Activated CD4-positive, alpha-beta memory T cell treated with anti-CD3 and anti-CD28 coated beads, Interleukin-2, amount 10 ng/mL, durations not matched to agents 7 days and 5 days (primary cell): ENCODE results near the gene HOXC5. TPM values are rescaled to one million over a fixed set of nuclear protein-coding genes. Genes with fewer than 3 reads are reported as not detected.

Experiments
- CTCF ChIA-PET: fragments of 350-600 bp; sonication (Branson Sonifier 250); formaldehyde crosslinking; loops from one replicate; lab custom pipeline; 2021; ENCODE audit warnings: antibody characterized with exemption, inconsistent platforms; lab: Charles Lee
- POLR2A ChIA-PET: fragments of 350-600 bp; sonication (Branson Sonifier 250); formaldehyde crosslinking; loops from one replicate; lab custom pipeline; 2021; ENCODE audit warnings: antibody characterized with exemption; lab: Charles Lee
- DNase-seq: peaks from one replicate; pipeline ENCODE4 v3.0.0-alpha.2; 2020
- H3K27ac Mint-ChIP-seq: one replicate; pipeline ENCODE4 v1.8.0; 2021; ENCODE audit warnings: mild to moderate bottlenecking, mixed read lengths
- H3K27me3 Mint-ChIP-seq: one replicate; pipeline ENCODE4 v1.8.0; 2021; ENCODE audit warnings: mixed read lengths
- H3K36me3 Mint-ChIP-seq: one replicate; pipeline ENCODE4 v1.8.0; 2021; ENCODE audit warnings: low read depth, mixed read lengths
- H3K4me1 Mint-ChIP-seq: one replicate; pipeline ENCODE4 v1.8.0; 2021; ENCODE audit warnings: mixed read lengths
- H3K4me3 Mint-ChIP-seq: one replicate; pipeline ENCODE4 v1.8.0; 2021; ENCODE audit warnings: mild to moderate bottlenecking, mixed read lengths
- H3K9me3 Mint-ChIP-seq: one replicate; pipeline ENCODE4 v1.8.0; 2021; ENCODE audit warnings: mixed read lengths
- total RNA-seq, 2 experiments: library from RNA; stranded (reverse); gene quantifications; one replicate each; pipeline ENCODE4 v1.2.3, GENCODE V29; 2021

HOXC5 gene
- total RNA-seq, 2 experiments from 2014 or later = not detected

GRCh38 chr12:54027442-54027786, 5.4 kb upstream of the HOXC5 start:
- H3K4me1 Mint-ChIP-seq = peaks cover 16% of the 10 kb centered on the region
- POLR2A ChIA-PET = interaction anchor here (1.1 kb wide), 1 partner anchor 10 kb away, joined by 4 read pairs; no protein-coding TSS in a partner anchor
- no peak overlapping the region for H3K4me3 Mint-ChIP-seq
- peaks cover 88% of the 10 kb centered on the region for H3K27me3 Mint-ChIP-seq
- no peak for DNase-seq
- H3K36me3 Mint-ChIP-seq = no peaks in the 10 kb centered on the region
- no peaks in the 10 kb centered on the region for H3K9me3 Mint-ChIP-seq
- H3K27ac Mint-ChIP-seq = no peak overlapping the region
- CTCF ChIA-PET = interaction anchor here (1.0 to 1.9 kb wide), 2 partner anchors 10 to 174 kb away, joined by 4 to 8 read pairs; no protein-coding TSS in a partner anchor

GRCh38 chr12:54028314-54029201, 4.3 kb upstream of the HOXC5 start, which contains the start of gene HOXC6:
HOXC6 (plus strand) TSS chr12:54028440; CDS start chr12:54028522, 82 bp downstream.
- Mint-ChIP-seq H3K9me3 (no peaks in the 10 kb centered on the region), H3K36me3 (no peaks in the 10 kb centered on the region), H3K27ac (no peak within 1 kb of the TSS), H3K27me3 (peaks cover 88% of the 10 kb centered on the region), H3K4me1 (peaks cover 25% of the 10 kb centered on the region), H3K4me3 (no peak within 1 kb of the TSS)
- ChIA-PET CTCF (interaction anchor here (0.5 to 1.4 kb wide), 5 partner anchors 12 to 173 kb away, joined by 3 to 4 read pairs (median 3); no protein-coding TSS in a partner anchor), POLR2A (interaction anchor here (0.6 kb wide), 1 partner anchor 263 kb away, joined by 3 read pairs; no protein-coding TSS in a partner anchor)
- DNase-seq = no peak

GRCh38 chr12:54029529-54030441, 3.1 kb upstream of the HOXC5 start:
- no peaks in the 10 kb centered on the region for H3K36me3 Mint-ChIP-seq
- CTCF ChIA-PET = interaction anchor here (1.3 to 3.9 kb wide), 3 partner anchors 21 to 163 kb away, joined by 3 to 107 read pairs (median 3); partner anchors contain the start of gene SMUG1
- no peak for DNase-seq
- H3K4me3 Mint-ChIP-seq = no peak overlapping the region
- H3K9me3 Mint-ChIP-seq = no peaks in the 10 kb centered on the region
- peaks cover 84% of the 10 kb centered on the region for H3K27me3 Mint-ChIP-seq
- H3K27ac Mint-ChIP-seq = no peak overlapping the region
- peaks cover 29% of the 10 kb centered on the region for H3K4me1 Mint-ChIP-seq
- POLR2A ChIA-PET = no interaction called here

GRCh38 chr12:54030442-54030801, 2.4 kb upstream of the HOXC5 start:
- Mint-ChIP-seq H3K4me1 (peaks cover 32% of the 10 kb centered on the region), H3K9me3 (no peaks in the 10 kb centered on the region), H3K27ac (no peak overlapping the region), H3K36me3 (no peaks in the 10 kb centered on the region), H3K4me3 (no peak overlapping the region), H3K27me3 (peaks cover 85% of the 10 kb centered on the region)
- no peak for DNase-seq
- POLR2A ChIA-PET = no interaction called here
- CTCF ChIA-PET = interaction anchor here (0.9 to 3.9 kb wide), 4 partner anchors 22 to 171 kb away, joined by 3 to 107 read pairs (median 26); partner anchors contain the start of gene SMUG1

GRCh38 chr12:54030889-54031471, 1.9 kb upstream of the HOXC5 start:
- no peaks in the 10 kb centered on the region for H3K36me3 Mint-ChIP-seq
- H3K4me1 Mint-ChIP-seq = peaks cover 32% of the 10 kb centered on the region
- no peak overlapping the region for H3K4me3 Mint-ChIP-seq
- DNase-seq = no peak
- CTCF ChIA-PET = interaction anchor here (0.9 to 3.9 kb wide), 7 partner anchors 8 to 175 kb away, joined by 3 to 107 read pairs (median 23); partner anchors contain the start of gene SMUG1
- no peaks in the 10 kb centered on the region for H3K9me3 Mint-ChIP-seq
- H3K27me3 Mint-ChIP-seq = peaks cover 85% of the 10 kb centered on the region
- H3K27ac Mint-ChIP-seq = no peak overlapping the region
- POLR2A ChIA-PET = no interaction called here

- H3K4me1 Mint-ChIP-seq = peaks cover 32% of the 10 kb centered on the region
- CTCF ChIA-PET = interaction anchor here (0.9 to 3.9 kb wide), 14 partner anchors 8 to 183 kb away, joined by 3 to 107 read pairs (median 7); partner anchors contain the start of genes HOXC10 and SMUG1
These were observed 1.4 kb upstream of the HOXC5 start for GRCh38 chr12:54031480-54031879.

GRCh38 chr12:54032086-54032619, 697 bp upstream of the HOXC5 start:
- Mint-ChIP-seq H3K4me3 (no peak overlapping the region), H3K27me3 (peaks cover 85% of the 10 kb centered on the region), H3K27ac (no peak overlapping the region), H3K4me1 (peaks cover 29% of the 10 kb centered on the region), H3K36me3 (no peaks in the 10 kb centered on the region), H3K9me3 (no peaks in the 10 kb centered on the region)
- DNase-seq = no peak
- ChIA-PET CTCF (interaction anchor here (0.6 to 3.9 kb wide), 39 partner anchors 9 to 1902 kb away, joined by 3 to 107 read pairs (median 4); partner anchors contain the start of genes HOXC10, HOXC4, HOXC8 and SMUG1), POLR2A (interaction anchor here (1.1 to 1.4 kb wide), 2 partner anchors 9 to 23 kb away, joined by 4 read pairs; partner anchors contain the start of gene HOXC8)

More at GRCh38 chr12:54031480-54031879, 1.4 kb upstream of the HOXC5 start:
- POLR2A ChIA-PET = no interaction called here
- H3K36me3 Mint-ChIP-seq = no peaks in the 10 kb centered on the region
- no peak overlapping the region for H3K27ac Mint-ChIP-seq
- no peak overlapping the region for H3K4me3 Mint-ChIP-seq
- peaks cover 85% of the 10 kb centered on the region for H3K27me3 Mint-ChIP-seq
- DNase-seq = no peak
- no peaks in the 10 kb centered on the region for H3K9me3 Mint-ChIP-seq

- Mint-ChIP-seq H3K36me3 (no peaks in the 10 kb centered on the region), H3K4me3 (peak overlapping the region; percentile 16), H3K9me3 (no peaks in the 10 kb centered on the region), H3K27ac (no peak overlapping the region), H3K27me3 (peaks cover 83% of the 10 kb centered on the region), H3K4me1 (peaks cover 24% of the 10 kb centered on the region)
- POLR2A ChIA-PET = interaction anchor here (0.6 to 1.4 kb wide), 5 partner anchors 10 to 168 kb away, joined by 3 to 4 read pairs (median 4); partner anchors contain the start of gene HOXC8
- CTCF ChIA-PET = interaction anchor here (1.0 to 3.9 kb wide), 25 partner anchors 7 to 302 kb away, joined by 3 to 107 read pairs (median 7); partner anchors contain the start of genes HOXC4, HOXC8 and SMUG1
- DNase-seq = no peak
These were observed 493 bp downstream of the HOXC5 start for GRCh38 chr12:54033106-54033979.

- H3K4me3 Mint-ChIP-seq = no peak overlapping the region
- no peaks in the 10 kb centered on the region for H3K9me3 Mint-ChIP-seq
- POLR2A ChIA-PET = no interaction called here
- no peak for DNase-seq
- no peaks in the 10 kb centered on the region for H3K36me3 Mint-ChIP-seq
- no peak overlapping the region for H3K27ac Mint-ChIP-seq
- H3K27me3 Mint-ChIP-seq = peaks cover 85% of the 10 kb centered on the region
- peaks cover 20% of the 10 kb centered on the region for H3K4me1 Mint-ChIP-seq
- CTCF ChIA-PET = interaction anchor here (1.3 to 3.8 kb wide), 3 partner anchors 76 to 167 kb away, joined by 4 to 48 read pairs (median 7); no protein-coding TSS in a partner anchor
These were observed 1.3 kb downstream of the HOXC5 start for GRCh38 chr12:54033980-54034784.

GRCh38 chr12:54034785-54035310, 2.0 kb downstream of the HOXC5 start:
- peaks cover 18% of the 10 kb centered on the region for H3K4me1 Mint-ChIP-seq
- H3K27me3 Mint-ChIP-seq = peaks cover 86% of the 10 kb centered on the region
- no peaks in the 10 kb centered on the region for H3K9me3 Mint-ChIP-seq
- H3K27ac Mint-ChIP-seq = no peak overlapping the region
- no peak overlapping the region for H3K4me3 Mint-ChIP-seq
- ChIA-PET POLR2A (no interaction called here), CTCF (interaction anchor here (1.3 kb wide), 1 partner anchor 167 kb away, joined by 4 read pairs; no protein-coding TSS in a partner anchor)
- DNase-seq = no peak
- no peaks in the 10 kb centered on the region for H3K36me3 Mint-ChIP-seq
